Subcutaneous adipose tissue (tissue), 4 donors: ENCODE results near the gene NPBWR2. TPM values are rescaled to one million over a fixed set of nuclear protein-coding genes. Genes with fewer than 3 reads are reported as not detected.

Source experiments
- CTCF ChIP-seq: fragments of 450-650 bp; IDR thresholded peaks from one replicate; pipeline ENCODE4 v1.5.1; 2016; ENCODE audit warnings: low read depth, mild to moderate bottlenecking, control low read depth, antibody characterized with exemption, moderate library complexity
- total RNA-seq, 4 donors: library from RNA; depleted of rRNA; stranded (reverse); fragments of >200 nt; gene quantifications; one replicate each; pipeline ENCODE4 v1.1.0, GENCODE V29; 2016

NPBWR2 gene
- total RNA-seq, 4 donors from 2014 or later: not detected

- no peak for TF ChIP-seq CTCF
These were observed 867 bp downstream of the NPBWR2 start for GRCh38 chr20:64106435-64106961.

- TF ChIP-seq CTCF: no peak
These were observed 1.4 kb downstream of the NPBWR2 start for GRCh38 chr20:64105846-64106434.

GRCh38 chr20:64104667-64105451, 2.5 kb downstream of the NPBWR2 start:
- no peak for TF ChIP-seq CTCF

GRCh38 chr20:64103871-64104666, 3.3 kb downstream of the NPBWR2 start:
- no peak for TF ChIP-seq CTCF

- no peak for TF ChIP-seq CTCF
These were observed 4.6 kb downstream of the NPBWR2 start for GRCh38 chr20:64102647-64103354.

- no peak for TF ChIP-seq CTCF
These were observed 5.4 kb downstream of the NPBWR2 start for GRCh38 chr20:64101731-64102621.
